Measurements from ENCODE around the gene RAB27A.

DNA sequence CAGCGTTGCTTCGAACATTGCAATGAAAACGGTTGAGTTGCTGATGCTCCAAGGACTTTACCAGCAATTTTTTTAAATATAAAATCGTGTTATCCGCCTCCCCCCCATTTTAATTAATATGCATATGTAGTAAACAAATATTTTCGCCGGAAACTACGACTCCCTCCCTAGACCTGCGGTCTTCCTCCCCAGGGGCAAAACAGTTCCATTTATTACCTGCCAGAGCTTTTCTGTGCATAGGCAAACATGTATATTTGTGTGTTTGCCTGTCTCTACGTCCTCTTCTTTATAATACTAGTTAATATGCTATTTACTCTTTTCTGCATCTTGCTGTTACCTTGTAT, 92.3 kb downstream of the RAB27A start:
- TF ChIP-seq SP1 (IDR thresholded peaks at IDR 0.05) (no peak), ZNF384 (IDR thresholded peaks at IDR 0.05) (no peak), FOXK2 (IDR thresholded peaks at IDR 0.05) (no peak), ARNT (IDR thresholded peaks at IDR 0.05) (no peak), FOXA1 (IDR thresholded peaks at IDR 0.05) (no peak), BHLHE40 (IDR thresholded peaks at IDR 0.05; ENCODE audit: borderline replicate concordance) (no peak), FOXM1 (IDR thresholded peaks at IDR 0.05; ENCODE audit: borderline replicate concordance) (no peak), NFRKB (IDR thresholded peaks at IDR 0.05) (no peak), HDGF (IDR thresholded peaks at IDR 0.05; ENCODE audit: borderline replicate concordance) (no peak), L3MBTL2 (conservative IDR thresholded peaks at IDR 0.05) (no peak; the same call in 1 of the 2 replicates)
